Suppressor macrophage treated with lipopolysaccharide for 1 hour (primary cell): ENCODE data around the gene ING5.

Experiments used
- DNase-seq, 3 donors: peaks; one replicate each; pipeline ENCODE4 v3.0.0-alpha.2; 2020 to 2022

Gene ING5

DNA sequence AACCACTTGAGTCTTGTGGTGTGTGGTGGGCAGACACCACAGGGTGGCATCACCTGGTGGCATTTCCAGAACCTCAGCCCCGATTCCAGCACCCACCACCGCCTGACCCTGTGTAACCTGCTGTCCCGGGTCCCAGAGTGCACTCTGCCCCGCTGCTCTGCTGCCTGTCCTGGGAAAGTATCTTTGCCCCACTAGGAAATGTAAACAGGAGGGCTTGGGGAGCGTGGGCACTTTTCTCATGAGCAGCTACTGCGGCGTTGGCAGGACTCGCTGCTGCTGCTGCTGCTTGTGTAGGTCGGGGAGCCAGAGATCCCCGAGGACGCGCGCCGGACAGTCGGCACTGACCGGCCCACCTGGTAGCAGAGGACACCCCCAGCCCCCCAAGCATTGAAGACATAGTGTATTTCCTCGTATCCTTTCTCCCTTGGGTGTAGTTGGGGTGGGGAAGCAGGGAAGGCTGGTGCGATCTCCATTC is 28.6 kb upstream of the ING5 start:
- DNase-seq: no peak

DNA sequence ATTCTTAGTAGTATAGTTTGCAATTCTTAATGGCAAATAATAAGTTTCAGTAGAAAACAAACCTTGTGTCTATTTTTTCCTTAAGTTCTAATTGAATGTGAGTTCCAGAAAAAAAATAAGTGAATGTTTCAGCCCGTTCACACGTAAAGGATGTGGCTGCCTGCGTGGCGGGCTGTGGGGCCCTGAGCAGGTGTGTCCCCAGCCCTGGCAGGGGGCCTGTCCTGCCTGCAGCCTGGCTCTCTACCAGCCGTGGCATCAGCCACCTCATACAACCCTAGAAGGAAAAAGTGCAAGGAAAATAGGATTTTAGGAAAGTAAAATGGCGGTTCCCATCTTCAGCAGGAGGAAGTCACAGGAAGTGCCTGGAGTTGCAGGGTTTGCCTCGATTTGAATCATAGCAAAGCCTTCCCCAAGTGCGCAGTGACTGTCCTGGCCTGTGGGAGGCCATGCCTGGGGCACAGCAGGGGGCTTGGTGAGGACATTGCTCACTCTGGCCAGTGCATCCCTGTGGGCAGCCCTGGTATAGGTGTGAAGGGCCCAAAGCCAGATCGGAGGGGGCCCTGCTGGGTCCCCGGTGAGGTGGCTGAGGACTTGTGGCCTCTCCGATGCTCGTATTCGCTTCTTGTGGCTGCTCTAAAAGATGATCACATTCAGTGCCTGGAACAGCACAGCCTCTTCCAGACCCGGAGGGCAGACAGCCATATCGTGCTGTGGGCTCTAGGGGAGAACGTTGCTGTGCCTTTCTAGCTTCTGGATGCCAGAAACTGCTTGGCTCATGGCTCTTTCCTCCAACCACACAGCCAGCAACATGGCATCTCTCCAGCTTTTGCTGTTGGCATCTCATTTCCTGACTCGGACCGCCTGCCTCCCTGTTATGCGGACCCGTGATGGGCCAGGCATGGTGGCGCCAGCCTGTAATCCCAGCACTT is 27.8 kb upstream of the ING5 start:
- no peak for DNase-seq

DNA sequence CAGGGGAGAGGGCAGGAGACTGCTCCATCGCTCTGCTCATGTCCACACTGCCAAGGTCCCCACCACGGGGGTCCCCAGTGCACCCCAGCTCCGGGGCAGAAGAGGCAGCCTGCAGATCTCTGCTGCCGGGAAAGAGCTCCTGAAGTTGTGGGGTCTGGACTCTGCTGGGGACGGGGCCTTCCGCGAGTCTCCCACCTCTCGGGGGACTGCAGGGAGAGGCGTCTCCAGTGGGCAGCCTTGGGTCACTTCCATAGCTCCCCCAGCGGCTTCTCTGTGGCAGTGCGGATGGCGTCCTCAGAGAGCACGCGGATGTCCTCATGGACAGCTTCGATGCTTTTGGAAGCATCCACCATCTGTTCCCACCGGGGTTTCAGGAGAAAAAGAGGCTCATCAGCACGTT is 26.0 kb upstream of the ING5 start:
- DNase-seq: no peak

DNA sequence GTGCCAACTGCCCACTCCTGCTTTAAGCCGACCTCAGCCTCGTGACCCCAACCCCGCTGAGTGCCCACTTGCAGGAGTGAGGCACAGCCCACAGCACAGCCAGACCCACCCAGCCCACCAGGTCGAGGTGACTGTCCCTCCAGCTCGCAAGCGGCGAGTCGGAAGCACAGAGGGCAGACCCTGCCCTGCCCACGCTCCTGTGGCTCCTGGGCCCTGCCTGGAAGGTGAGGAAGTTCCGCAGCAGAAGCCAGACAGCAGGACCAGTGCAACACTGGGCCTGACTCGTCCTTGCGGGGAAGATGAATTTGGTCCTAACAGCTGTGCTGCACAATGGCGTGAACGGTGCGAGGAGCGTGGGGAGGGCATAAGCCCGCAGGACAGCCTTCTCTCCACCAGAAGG is 25.2 kb upstream of the ING5 start:
- DNase-seq: no peak

DNA sequence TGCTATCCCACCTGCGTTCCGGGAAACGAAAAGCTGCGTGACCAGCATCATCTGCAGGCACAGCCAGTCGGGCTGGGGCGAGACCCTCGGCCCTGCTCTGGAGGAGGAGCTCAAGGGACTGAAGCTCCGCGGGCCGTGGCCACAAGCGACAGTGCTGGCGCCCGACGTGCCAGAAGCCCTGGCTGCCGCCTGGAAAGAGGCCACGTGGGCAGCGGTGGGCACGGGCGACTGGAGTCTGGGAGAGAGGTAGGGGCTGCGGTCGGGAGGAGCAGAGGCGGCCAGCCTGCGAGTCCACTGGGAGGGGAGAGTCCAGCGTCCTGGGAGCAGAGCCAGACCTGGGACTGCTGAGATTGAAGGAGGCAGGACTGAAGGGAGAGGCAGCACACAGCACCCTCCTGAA is 24.4 kb upstream of the ING5 start:
- DNase-seq: no peak

DNA sequence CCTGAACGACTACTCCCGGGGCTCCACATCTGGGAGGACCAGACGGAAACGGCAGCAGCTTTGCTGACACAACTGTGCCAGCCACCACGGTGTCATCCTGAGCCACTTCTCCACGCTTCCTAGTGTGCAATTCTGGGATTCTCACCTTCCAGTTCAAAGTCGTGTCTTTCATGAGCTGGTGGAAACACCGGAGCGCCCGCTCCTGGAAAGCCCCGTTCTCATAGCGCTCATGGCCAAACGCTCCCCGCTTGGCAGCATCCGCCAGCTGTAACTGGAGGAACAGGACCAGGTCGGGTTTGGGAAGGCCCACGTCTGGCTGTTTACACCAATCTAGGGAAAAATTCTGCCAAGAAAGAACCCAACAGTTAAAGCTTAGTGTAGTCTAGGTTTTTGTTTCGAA is 23.5 kb upstream of the ING5 start:
- DNase-seq: no peak

DNA sequence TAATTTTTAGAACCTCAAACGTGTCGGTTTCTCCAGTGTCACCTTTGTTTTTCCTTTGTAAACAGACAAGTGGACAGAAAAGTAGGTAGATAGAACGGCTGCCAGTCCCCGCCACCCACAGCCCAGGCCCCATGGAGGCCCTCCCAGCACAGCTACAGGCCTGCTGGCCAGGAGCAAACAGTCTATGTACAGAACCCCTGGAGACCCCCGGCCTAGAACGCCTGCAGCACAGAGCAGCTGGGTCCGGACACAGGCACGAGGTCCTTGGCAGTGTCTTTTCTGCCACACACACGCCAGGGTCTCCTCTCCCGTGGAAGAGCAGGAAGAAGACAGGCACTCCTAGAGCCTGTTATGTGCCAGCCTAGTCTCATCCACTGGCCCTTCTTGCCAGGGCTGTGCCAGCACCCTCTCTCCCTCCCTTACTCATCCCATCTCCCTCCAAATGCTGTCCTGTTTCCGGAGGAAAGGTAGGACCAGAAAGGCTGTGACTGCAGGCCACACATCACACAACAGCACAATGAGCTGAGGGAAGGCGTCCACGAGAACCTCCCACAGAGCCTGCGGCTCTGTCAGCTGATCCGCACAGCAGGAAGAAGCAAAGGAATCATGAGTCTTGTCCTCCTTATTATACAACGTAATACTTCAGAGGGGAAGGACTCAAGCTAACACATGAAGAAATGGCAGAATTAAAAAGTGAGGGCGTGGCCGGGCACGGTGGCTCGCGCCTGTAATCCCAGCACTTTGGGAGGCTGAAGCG is 22.9 kb upstream of the ING5 start:
- DNase-seq: no peak

DNA sequence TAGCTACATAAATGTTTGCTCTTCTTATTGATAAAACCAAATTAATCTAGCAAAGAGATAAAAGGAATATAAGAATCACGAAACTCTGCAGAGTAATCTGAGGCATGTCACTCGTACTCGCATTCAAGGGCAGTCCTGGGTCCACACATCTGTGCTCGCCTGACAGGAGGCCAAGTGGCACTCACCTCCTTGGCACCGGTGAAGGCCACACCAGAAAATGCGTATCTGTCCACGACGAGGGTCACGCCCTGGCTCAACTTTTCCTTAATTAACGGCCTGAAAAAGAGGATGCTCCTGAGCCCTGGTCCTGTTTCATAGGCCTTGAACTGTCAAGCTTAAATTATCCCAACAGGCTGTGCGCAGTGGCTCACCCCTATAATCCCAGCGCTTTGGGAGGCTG is 21.8 kb upstream of the ING5 start:
- no peak for DNase-seq

DNA sequence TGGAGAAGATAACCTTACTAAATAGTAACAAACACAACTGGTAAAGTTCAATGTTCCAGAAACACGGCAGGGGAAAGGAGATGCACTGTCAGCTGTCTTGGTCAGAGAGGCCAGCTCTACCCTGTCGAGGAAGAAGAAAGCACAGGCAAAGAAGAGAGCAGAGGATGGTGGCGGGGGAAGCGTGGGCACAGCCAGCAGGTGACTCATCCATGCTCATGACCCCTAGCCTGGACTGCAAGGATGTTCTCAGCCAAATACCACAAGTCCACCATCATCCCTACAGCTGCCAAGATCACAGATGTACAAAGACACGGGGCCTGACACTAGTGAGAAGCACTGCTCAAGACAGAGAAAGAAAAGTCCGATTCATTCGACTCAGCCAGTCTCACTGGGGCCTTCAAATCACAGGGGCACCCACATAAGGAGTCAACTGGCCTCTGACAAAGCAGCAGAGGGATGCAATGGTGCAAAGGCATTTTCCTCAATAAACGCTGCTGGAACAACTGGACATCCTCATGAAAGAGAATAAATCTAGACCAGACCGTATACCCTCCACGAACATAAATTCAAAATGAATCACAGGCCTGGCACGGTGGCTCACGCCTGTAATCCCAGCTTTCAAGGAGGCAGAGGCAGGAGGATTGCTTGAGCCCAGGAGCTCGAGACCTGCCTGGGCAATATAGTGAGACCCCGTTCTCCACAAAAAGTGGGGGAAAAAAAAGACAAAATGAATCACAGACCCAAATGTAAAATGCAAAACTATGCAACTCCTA is 20.8 kb upstream of the ING5 start:
- peak; percentile 13 to 38 (median 25) for DNase-seq

DNA sequence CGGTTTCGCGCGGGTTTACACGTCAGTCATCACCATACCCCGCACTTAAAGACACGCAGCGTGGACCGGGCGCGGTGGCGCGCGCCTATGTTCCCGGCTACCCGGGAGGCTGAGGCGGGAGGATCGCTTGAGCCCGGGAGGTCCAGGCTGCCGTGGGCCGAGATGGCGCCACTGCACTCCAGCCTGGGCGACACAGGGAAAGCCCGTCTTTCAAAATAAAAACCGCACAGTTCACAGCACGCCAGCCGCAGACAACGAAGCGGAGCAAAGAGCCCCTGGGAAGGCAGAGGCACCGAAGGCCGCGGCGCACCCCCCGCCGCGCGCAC is 15.6 kb upstream of the ING5 start:
- DNase-seq: no peak

DNA sequence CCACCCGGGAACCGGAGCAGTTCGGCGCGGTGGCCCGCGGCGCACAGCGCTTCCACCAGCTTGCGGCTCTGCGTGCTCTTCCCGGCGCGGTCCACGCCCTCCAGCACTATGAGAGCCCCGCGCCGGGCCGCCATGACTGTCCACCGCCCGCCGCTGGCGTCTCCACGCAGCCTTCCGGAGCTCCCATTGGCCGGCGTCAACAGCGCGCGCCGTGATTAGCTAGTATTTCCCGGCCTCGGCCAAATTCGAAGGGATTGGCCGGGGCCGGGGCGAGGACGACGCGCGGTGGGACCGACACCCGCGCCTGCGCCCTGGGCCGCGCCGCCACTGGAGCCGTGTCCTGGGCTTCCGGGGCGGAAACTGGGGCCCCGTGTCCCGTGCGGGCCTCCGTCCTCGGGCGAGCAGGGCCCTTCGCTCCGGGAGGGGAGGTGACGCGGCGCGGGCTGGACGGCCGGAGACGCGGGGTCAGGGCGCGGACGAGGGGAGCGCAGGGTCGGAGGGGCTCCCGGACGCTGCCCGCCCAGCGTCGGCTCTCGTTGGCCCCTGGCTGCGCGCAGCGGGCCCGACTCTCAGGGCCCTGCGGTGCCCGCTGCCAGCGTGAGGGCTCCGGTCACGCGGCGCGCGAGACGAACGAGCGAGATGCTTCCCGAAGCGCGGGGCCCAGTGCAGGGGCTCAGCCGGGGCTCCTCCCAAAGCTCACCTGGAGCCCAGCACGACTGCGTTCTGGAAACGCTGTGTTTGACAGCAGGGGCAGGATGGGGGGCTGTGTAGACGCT is 15.0 kb upstream of the ING5 start, which contains the start of gene DTYMK:
TSS of gene DTYMK (minus strand) at position 166 of the 776 bp plus-strand sequence. CDS start at position 134, 32 bp downstream.
- peak; percentile 99 for DNase-seq

DNA sequence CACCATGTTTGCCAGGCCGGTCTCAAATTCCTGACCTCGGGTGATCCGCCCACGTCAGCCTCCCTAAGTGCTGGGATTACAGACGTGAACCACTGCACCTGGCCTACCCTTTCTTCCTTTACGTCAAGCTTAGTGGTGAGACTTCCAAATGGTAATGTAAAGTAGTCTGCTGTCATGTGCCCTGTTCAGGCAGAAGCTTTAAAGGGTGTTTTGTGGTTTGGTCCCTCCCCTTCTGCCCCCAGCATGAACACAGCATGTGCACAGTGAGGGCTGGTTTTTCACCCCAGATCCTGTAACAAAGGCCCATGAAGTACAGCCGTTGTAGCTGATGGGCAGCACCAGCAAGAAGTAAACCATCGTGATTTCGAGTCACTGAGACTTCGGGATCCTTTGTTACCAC is 12.5 kb upstream of the ING5 start:
- no peak for DNase-seq

DNA sequence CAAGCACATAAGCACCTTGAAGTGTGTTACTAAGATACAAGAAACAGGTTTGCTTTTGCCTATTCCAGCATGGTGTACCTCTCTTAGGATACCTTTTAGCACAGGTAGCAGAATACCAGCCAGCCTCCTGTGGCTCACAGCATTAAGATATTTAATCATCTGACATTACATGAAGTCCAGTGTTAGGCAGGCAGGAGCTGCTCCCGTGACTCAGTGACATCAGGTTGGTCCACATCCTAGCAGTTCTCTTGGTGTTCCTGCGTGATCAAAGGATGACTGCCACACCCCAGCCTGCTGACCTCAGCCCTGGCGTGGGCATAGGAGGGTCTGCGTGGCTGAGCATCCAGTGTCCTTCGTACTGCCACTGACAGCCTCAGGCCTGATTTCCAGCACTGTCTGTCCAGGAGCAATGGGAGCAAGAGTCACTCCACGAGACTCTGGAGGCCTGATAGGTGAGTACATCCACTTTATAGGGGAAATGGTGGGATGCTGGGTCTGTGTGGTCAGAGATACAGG is 11.6 kb upstream of the ING5 start:
- no peak for DNase-seq

DNA sequence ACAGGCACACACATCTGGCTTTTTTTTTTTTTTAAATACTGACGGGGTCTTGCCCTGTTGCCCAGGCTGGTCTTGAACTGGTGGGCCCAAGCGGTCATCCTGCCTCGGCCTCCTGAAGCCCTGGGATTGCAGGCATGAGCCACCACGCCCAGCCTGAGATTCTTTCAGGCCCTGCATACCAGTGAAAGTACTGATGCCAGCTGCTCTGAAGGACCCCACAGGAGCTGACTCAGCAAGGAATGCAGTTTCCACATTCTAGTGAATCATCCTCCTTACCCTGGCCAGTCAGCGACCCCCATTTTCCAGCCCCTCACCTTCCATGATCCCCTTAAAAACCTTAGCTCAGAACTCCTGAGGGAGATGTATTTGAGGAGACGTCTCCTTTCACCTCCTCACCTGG is 9.4 kb upstream of the ING5 start:
- DNase-seq: no peak

DNA sequence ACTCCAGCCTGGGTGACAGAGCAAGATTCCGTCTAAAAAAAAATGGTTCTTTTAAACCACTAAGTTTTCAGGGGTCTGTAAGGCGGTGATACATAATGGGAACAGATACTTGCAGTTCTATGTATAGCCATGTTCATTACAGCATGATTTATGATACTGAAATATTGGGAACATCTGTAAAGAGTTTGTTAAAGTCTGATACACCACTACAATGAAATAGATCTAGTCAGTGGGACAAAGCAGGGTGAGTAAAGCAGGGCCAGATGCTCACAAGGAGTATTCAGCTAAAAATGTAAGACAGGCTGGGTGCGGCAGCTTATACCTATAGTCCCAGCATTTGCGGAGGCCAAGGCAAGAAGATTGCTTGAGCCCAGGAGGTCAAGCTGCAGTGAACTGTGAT is 6.2 kb upstream of the ING5 start:
- DNase-seq: no peak

DNA sequence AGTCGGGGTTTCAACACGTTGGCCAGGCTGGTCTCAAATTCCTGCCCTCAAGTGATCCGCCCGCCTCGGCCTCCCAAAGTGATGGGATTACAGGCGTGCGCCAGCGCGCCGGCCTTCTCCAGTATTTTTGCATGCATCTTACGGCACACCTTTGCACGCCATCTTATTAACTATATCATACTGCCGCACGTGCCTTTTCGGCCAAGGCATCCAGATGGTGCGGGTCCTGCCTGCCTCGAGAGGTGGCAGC is 765 bp upstream of the ING5 start:
- no peak for DNase-seq

DNA sequence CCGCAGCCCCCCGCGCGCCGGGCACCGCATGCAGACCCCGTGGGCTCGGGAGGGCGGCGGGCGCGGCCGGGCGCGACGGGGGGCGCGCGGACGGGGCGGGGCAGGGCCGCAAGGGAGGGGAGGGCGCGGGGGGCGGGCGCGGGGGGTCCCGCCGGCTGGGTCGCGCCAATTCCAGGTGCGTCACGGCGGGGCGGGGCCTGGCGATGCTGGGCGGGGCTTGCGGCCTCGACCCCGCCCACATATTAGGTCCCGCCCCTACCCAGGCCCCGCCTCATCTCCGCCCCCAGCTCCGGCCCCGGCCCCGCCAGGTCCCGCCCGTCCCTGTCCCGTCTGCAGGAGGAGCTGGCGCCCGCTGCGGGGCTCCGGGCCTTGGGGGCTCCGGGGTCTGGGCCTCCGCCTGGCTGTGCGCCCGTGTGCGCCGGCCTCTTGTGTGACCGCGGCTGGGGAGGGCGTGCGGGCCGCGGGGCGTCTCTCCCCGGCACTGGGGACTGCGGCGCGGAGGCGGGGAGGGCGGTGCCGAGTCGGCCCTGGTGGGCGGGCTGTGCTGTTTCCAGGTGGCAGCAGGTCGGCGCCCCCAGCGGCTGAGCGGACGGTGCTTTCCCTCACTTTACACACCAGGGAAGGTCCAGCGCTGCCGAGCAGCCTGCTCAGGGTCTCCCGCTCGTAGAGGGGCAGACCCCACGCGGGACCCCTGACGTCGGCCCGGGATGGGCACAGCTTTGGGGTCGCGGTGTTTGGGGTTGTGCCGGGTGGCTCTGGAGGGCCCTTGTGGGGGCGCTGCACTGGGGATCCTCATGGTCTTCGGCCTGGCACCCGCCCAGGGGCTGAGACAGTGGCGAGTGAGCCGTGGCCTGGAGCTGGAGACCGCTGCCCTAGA is 554 bp downstream of the ING5 start:
- peak; percentile 80 to 96 (median 91) for DNase-seq

DNA sequence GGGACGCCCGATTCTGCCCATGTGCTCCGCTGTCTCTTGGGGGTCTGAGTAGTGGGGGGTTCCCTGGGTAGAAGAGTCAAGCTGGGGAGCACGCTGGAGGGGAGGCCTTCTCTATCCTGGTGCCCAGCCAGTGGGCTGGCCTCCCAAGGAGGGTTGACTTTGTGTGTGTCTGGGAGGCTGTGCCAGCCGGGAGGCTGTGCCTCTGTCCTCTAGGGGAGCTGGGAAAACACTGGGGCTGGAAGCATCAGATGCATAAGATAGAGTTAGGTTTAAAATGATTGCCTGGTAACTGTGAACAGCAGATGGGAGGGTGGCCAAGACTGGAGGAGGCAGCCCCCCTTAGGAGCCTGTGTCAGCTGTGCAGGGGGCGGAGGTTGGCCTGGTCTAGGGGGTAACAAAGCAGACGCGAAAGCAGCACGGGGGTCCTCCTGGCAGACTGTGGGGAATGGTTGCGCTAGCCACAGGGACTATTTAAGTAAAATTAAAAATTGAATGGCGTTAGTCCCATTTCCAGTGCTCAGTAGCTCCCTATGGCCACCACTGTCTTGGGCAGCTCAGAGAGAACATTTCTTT is 1.3 kb downstream of the ING5 start:
- DNase-seq: peak in 1 of 3 donors; percentile 21

DNA sequence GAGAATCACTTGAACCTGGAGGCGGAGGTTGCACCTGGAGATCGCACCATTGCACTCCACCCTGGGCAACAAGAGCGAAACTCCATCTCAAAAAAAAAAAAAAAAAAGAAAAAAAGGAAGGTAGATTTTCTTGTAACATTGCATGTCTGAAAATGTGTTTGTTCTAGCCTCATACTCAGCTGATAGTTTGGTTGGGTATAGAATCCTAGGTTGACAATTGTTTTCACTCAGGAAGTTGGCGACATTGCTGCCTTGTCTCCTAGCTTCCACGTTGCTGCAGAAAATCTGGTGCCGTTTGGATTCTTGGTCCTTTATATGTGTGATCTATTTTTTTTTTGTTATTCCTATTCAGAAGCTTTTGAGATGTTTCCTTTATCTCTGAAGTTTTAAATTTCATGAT is 4.7 kb downstream of the ING5 start:
- DNase-seq: no peak

DNA sequence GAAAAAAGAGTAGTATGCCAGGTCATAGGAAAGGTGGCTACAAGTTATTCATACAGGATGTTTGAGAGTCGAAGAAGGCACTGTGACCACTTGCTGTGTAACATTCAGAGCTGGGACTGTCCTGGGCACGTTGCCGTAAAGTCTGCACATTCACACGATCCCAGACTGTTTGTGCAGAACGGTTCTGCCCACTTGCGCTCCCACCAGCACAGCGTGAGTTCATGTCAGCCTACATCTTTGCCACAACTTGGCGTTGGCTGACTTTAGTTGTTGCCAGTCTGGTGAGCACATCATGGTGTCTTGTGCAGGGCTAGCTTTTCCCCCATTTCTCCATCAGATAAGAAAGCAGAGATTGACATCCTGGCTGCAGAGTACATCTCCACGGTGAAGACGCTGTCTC is 7.0 kb downstream of the ING5 start:
- no peak for DNase-seq

DNA sequence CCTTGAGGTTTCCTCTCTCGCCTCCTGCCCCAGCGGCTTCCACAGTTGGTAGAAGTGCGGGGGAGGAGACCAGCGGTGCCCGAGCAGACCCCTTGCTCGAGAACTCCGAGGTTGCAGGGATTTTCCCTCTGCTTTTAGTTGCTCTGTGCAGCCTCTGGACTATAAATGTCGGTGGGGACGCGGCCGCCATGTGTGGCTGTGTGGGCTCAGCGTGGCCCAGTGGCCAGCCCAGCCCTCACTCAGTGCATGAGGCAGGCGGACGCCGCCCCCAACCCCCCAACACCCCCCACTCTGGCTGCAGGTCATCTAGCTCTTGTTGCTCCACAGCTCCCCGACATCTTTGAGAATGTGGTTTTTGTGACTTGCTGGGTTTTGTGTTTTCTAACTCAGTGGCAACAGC is 17.3 kb downstream of the ING5 start:
- no peak for DNase-seq
